ENCODE measurements around the gene POM121. TPM values are rescaled to one million over a fixed set of nuclear protein-coding genes. Genes with fewer than 3 reads are reported as not detected.
"Not testable (repeated sequence)": the region's sequence is repeated elsewhere in the genome, so short reads cannot be mapped to it uniquely, and the experiment has no call there.

Gene POM121
- total RNA-seq, 1 donor from 2014 or later: 4.5 TPM

DNA sequence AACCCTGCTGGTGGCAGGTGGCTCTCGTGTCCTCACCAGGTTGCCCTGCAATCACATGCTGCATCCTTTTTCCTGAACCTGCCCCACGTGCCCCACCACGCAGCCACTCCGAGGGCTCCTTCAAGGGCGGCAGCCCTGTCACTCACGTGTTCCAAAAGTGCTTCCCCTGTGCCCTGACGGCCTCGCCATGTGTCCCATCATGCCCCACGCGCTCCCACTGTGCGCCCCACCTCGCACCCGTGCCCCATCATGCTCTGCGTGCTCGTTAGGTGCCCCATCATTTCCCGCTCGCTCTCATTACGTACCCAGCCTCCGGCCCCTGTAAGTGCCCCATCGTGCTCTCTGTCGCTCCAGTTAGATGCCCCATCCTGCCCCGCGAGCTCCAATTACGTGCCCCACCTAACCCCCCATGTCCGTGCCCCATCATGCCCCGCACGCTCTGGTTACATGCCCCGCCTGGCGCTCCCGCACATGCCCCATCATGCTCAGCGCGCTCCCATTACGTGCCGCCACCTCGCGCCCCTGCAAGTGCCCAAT is 44.2 kb downstream of the POM121 start, which contains the start of gene TRIM74:
Gene TRIM74, minus strand, starts transcription at position 487 of the 537 bp plus-strand sequence. CDS start 3,309 bp downstream, outside the sequence.
- not testable (repeated sequence) for H3K36me3 ChIP-seq (ENCODE audit: control insufficient read depth, insufficient read depth, low read length); FAIRE-seq; H3K4me3 ChIP-seq (ENCODE audit: low read depth, low read length); H3K27me3 ChIP-seq (ENCODE audit: control insufficient read depth, insufficient read depth, low read length); DNase-seq (ENCODE audit: low read depth)

GRCh38 chr7:72969688-72970087 is 44.8 kb downstream of the POM121 start:
- FAIRE-seq; DNase-seq (ENCODE audit: low read depth); H3K36me3 ChIP-seq (ENCODE audit: control insufficient read depth, insufficient read depth, low read length); H3K4me3 ChIP-seq (ENCODE audit: low read depth, low read length); H3K27me3 ChIP-seq (ENCODE audit: control insufficient read depth, insufficient read depth, low read length): not testable (repeated sequence)

DNA sequence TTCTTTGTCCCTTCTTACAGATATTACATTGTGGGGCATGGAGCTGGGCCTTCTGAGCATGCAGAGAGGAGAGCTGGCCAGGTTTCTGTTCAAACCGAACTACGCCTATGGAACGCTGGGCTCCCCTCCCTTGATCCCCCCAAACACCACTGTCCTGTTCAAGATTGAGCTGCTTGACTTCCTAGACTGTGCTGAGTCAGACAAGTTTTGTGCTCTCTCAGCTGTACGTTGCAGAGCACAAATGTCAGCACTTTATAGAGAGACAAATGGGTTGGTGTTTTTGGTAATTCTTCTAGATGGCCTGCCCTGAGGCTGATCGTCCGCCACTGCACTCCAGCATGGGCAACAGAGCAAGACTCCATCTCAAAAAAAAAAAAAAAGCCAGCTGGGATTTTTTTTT is 46.6 kb downstream of the POM121 start:
- not testable (repeated sequence) for DNase-seq (ENCODE audit: low read depth); H3K36me3 ChIP-seq (ENCODE audit: control insufficient read depth, insufficient read depth, low read length); H3K4me3 ChIP-seq (ENCODE audit: low read depth, low read length); H3K27me3 ChIP-seq (ENCODE audit: control insufficient read depth, insufficient read depth, low read length); FAIRE-seq

GRCh38 chr7:72974781-72975180 is 49.9 kb downstream of the POM121 start:
- not testable (repeated sequence) for DNase-seq (ENCODE audit: low read depth); H3K4me3 ChIP-seq (ENCODE audit: low read depth, low read length); H3K36me3 ChIP-seq (ENCODE audit: control insufficient read depth, insufficient read depth, low read length); FAIRE-seq; H3K27me3 ChIP-seq (ENCODE audit: control insufficient read depth, insufficient read depth, low read length)

DNA sequence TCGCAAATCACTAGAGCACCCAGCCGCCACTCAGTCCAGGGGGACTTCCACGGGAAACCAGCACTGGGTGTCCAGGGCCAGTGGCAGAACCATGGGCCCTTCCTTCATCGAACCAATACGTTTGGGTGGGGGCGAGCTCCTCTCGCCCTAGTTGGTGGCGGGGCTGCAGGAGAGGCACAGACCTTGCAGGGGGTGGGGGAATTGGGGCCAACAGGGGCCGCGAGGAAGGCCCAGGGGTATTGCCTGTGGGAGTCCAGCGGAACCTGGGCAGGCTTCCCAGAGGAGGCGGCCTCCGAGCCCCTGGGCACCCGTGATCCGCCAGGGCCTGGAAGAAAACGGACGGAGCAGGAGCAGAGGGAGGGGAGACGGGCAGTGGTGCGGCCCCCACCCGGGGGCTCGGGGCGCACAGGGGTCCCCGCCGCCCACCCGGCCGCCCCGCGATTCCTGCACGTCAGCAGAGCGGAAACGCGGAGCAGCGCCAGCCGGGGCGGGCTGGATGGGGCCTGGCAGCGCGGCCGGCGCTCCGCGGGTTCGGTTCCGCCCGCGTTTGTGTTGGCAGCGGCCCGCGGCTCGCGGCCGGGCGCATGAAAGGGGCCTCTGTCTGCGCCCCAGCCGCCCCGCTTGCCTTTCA is 50.9 kb downstream of the POM121 start:
- FAIRE-seq; H3K27me3 ChIP-seq (ENCODE audit: control insufficient read depth, insufficient read depth, low read length); H3K4me3 ChIP-seq (ENCODE audit: low read depth, low read length); DNase-seq (ENCODE audit: low read depth); H3K36me3 ChIP-seq (ENCODE audit: control insufficient read depth, insufficient read depth, low read length): not testable (repeated sequence)

- not testable (repeated sequence) for H3K36me3 ChIP-seq (ENCODE audit: control insufficient read depth, insufficient read depth, low read length); FAIRE-seq; H3K4me3 ChIP-seq (ENCODE audit: low read depth, low read length); DNase-seq (ENCODE audit: low read depth); H3K27me3 ChIP-seq (ENCODE audit: control insufficient read depth, insufficient read depth, low read length)
Observed at GRCh38 chr7:72976434-72976833, 51.5 kb downstream of the POM121 start.

DNA sequence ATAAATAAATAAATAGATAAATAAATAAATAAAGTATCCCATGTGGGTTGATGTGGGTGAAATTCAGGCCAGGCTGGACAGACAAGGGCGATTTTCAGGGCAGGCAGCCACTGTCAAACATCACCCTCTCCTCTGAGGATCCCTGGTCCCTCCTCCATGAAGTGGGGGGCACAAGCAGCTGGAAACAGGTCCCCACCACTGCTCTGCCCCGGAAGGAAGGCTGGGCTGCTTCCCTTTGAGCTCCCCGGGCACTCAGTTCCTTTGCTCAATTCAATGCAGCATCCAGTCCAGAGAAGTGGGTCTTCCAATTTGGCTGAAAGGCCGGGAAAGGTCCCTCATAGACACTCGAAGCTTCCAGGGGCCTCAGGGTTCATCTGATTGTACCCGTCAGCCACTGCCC is 55.5 kb downstream of the POM121 start:
- not testable (repeated sequence) for H3K4me3 ChIP-seq (ENCODE audit: low read depth, low read length); H3K27me3 ChIP-seq (ENCODE audit: control insufficient read depth, insufficient read depth, low read length); DNase-seq (ENCODE audit: low read depth); FAIRE-seq; H3K36me3 ChIP-seq (ENCODE audit: control insufficient read depth, insufficient read depth, low read length)

DNA sequence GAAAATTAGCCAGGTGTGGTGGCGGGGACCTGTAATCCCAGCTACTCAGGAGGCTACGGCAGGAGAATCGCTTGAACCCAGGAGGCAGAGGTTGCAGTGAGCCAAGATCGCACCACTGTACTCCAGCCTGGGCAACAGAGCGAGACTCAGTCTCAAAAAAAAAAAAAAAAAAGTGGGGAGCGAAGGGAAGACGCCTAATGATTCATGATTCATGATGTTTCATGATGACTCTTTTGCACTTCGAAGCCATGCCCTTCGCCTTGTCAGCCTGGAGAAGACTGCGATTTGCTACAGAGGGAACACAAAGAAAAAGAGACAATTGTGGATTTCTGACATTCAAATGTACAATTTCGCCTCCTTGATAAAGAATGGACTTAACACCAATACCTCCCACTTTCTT is 57.2 kb downstream of the POM121 start:
- H3K36me3 ChIP-seq (ENCODE audit: control insufficient read depth, insufficient read depth, low read length); H3K4me3 ChIP-seq (ENCODE audit: low read depth, low read length); H3K27me3 ChIP-seq (ENCODE audit: control insufficient read depth, insufficient read depth, low read length); FAIRE-seq; DNase-seq (ENCODE audit: low read depth): not testable (repeated sequence)

- not testable (repeated sequence) for DNase-seq (ENCODE audit: low read depth); H3K4me3 ChIP-seq (ENCODE audit: low read depth, low read length); H3K27me3 ChIP-seq (ENCODE audit: control insufficient read depth, insufficient read depth, low read length); H3K36me3 ChIP-seq (ENCODE audit: control insufficient read depth, insufficient read depth, low read length); FAIRE-seq
Observed at GRCh38 chr7:72990146-72990913, 65.4 kb downstream of the POM121 start.

- not testable (repeated sequence) for DNase-seq (ENCODE audit: low read depth); H3K36me3 ChIP-seq (ENCODE audit: control insufficient read depth, insufficient read depth, low read length); H3K27me3 ChIP-seq (ENCODE audit: control insufficient read depth, insufficient read depth, low read length); FAIRE-seq; H3K4me3 ChIP-seq (ENCODE audit: low read depth, low read length)
Observed at GRCh38 chr7:72995484-72995883, 70.6 kb downstream of the POM121 start.

GRCh38 chr7:72997447-72997846 is 72.6 kb downstream of the POM121 start:
- H3K36me3 ChIP-seq (ENCODE audit: control insufficient read depth, insufficient read depth, low read length); H3K4me3 ChIP-seq (ENCODE audit: low read depth, low read length); FAIRE-seq; DNase-seq (ENCODE audit: low read depth); H3K27me3 ChIP-seq (ENCODE audit: control insufficient read depth, insufficient read depth, low read length): not testable (repeated sequence)

- FAIRE-seq; H3K27me3 ChIP-seq (ENCODE audit: control insufficient read depth, insufficient read depth, low read length); H3K4me3 ChIP-seq (ENCODE audit: low read depth, low read length); DNase-seq (ENCODE audit: low read depth); H3K36me3 ChIP-seq (ENCODE audit: control insufficient read depth, insufficient read depth, low read length): not testable (repeated sequence)
Observed at GRCh38 chr7:72997887-72998468, 73.1 kb downstream of the POM121 start.

Measured in bronchial epithelial cell (primary cell).